Measurements from ENCODE around the gene ADAM19. TPM values are rescaled to one million over a fixed set of nuclear protein-coding genes. Genes with fewer than 3 reads are reported as not detected.

Gene ADAM19
- total RNA-seq, 4 donors from 2014 or later, result 6.4 to 15.2 (median 10.0) TPM

DNA sequence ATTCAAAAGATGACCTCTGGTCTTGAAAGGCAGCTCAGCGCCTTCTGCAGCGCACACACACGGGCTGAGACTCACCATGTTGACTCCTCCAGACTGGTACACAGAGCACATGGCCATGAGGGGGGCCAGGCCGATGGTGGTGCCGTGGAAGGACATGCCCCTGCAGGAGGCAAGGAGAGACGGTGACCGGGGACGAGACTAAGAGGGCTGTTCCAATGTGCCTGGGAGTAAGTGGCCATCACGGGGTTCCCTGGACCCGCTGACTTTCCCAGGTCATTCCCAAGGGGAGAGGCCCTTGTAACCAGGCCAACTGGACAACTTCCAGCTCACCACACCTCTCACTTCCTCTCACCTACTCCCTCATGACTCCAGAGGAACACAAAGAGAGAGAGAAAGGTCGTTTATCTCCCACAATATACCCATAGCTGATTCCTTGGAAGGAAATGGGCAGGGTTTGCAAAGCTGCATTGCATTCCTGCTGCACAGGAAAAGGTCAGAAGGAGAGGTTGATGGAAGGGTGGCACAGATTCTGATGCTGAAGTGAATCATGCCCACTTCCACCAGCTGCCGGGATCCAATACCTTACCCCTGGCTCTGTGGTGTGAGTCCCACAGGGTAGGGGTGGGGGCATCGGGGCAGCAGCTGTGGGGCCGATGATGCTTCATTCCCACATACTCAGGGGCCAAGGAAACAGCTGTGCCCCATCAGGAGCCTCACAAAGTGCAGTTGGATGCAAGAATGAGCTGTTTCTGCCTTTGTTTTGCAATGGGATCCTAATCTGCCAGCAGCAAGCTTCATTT is 68.4 kb downstream of the ADAM19 start:
- TF ChIP-seq, protein P1, sequence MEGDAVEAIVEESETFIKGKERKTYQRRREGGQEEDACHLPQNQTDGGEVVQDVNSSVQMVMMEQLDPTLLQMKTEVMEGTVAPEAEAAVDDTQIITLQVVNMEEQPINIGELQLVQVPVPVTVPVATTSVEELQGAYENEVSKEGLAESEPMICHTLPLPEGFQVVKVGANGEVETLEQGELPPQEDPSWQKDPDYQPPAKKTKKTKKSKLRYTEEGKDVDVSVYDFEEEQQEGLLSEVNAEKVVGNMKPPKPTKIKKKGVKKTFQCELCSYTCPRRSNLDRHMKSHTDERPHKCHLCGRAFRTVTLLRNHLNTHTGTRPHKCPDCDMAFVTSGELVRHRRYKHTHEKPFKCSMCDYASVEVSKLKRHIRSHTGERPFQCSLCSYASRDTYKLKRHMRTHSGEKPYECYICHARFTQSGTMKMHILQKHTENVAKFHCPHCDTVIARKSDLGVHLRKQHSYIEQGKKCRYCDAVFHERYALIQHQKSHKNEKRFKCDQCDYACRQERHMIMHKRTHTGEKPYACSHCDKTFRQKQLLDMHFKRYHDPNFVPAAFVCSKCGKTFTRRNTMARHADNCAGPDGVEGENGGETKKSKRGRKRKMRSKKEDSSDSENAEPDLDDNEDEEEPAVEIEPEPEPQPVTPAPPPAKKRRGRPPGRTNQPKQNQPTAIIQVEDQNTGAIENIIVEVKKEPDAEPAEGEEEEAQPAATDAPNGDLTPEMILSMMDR (IDR thresholded peaks at IDR 0.05), result no peak
- TF ChIP-seq POLR2A (IDR thresholded peaks at IDR 0.05), result no peak
- DNase-seq, result no peak
- no peak overlapping the region for H3K27ac ChIP-seq

DNA sequence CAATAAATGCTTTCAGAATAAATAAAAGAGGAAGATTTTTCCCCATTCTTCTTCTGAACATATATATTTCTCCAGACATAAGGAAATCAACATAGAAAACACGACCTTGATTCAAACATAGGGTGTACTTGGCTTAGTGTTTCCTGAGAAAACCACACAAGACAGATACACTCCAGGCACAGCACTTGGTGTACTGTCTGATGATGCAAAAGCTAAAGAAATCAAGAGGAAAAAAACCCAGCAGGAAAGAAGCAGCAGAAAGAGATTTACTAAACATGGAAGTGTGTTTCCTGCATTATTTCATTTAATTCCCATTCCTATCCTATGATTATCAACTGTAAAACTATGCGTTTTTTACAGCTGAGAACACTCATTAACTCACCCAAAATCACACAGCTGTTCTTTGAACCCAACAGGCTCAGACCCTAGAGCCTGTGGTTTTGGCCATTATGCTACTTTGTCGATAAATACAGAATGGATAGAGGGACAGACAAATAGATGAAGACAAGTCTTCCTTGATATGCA is 69.4 kb downstream of the ADAM19 start:
- intact Hi-C loops (cut with DNase I), result no loop called here
- no peak for DNase-seq
- Histone ChIP-seq H3K9me3 (no peaks in the 10 kb centered on the region), H3K27me3 (no peaks in the 10 kb centered on the region), H3K36me3 (no peaks in the 10 kb centered on the region), H3K4me3 (replicated peaks in 1 of 3) (no peak overlapping the region), H3K27ac (no peak overlapping the region), H3K4me1 (peaks cover 3 to 5% of the 10 kb centered on the region in 2 donors)
- WGBS, 2 donors, result 80 to 86% methylated on average over 3 of the region's 3 CpGs
- TF ChIP-seq POLR2A (IDR thresholded peaks at IDR 0.05), result no peak
- TF ChIP-seq, protein P1 (IDR thresholded peaks at IDR 0.05), result no peak

More for the DNA sequence above, 68.4 kb downstream of the ADAM19 start:
- H3K27me3 ChIP-seq, result no peaks in the 10 kb centered on the region
- peaks cover 14 to 16% of the 10 kb centered on the region in 2 donors for H3K4me1 ChIP-seq
- intact Hi-C loops (cut with DNase I), result no loop called here
- H3K36me3 ChIP-seq, result no peaks in the 10 kb centered on the region
- H3K9me3 ChIP-seq, result no peaks in the 10 kb centered on the region
- WGBS, 2 donors, result 81 to 85% methylated on average over 14 of the region's 14 CpGs
- no peak overlapping the region for H3K4me3 ChIP-seq (replicated peaks in 1 of 3)

DNA sequence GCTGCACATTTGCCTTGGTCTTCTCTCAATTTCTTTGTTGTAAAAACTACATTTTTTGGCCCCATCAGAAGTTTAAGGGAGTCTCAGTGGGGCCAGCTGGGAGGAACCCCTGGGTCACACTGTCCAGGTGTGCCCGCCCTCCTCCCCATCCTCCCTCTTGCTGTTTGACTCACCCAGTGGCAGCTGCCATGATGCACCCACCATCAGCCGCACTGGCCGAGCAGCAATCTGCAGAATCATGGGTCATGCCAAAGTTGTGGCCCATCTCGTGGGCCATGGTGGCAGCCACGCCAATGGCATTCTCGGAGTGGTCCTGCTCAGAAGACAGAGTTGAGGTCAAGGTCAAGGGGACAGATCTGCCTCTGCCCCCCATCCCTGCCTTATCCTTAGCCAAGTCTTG is 70.1 kb downstream of the ADAM19 start:
- no peak overlapping the region for H3K27ac ChIP-seq
- intact Hi-C loops (cut with DNase I), result no loop called here
- no peak for DNase-seq

DNA sequence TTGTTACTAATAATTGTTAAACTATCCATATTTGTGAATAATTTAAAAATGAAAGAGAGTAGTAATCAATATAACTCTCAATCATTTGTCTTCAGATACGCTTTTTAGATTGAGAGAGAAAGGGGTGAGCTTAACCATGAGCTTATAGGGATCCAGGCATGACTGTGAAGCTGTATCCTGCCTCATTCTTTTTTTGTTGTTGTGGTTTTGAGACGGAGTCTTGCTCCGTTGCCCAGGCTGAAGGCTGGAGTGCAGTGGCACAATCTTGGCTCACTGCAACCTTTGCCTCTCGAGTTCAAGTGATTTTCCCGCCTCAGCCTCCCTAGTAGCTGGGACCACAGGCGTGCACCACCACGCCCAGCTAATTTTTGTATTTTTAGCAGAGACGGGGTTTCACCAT is 71.5 kb downstream of the ADAM19 start:
- Histone ChIP-seq H3K27ac (no peak overlapping the region), H3K36me3 (no peaks in the 10 kb centered on the region), H3K4me3 (replicated peaks in 1 of 3) (no peak overlapping the region), H3K9me3 (no peaks in the 10 kb centered on the region), H3K4me1 (no peaks in the 10 kb centered on the region), H3K27me3 (no peaks in the 10 kb centered on the region)
- intact Hi-C loops (cut with DNase I), result no loop called here
- TF ChIP-seq POLR2A (IDR thresholded peaks at IDR 0.05), result no peak
- TF ChIP-seq, protein P1 (IDR thresholded peaks at IDR 0.05), result no peak
- no peak for DNase-seq
- 86 to 88% methylated on average over 8 of the region's 8 CpGs for WGBS, 2 donors

More for the DNA sequence above, 70.1 kb downstream of the ADAM19 start:
- TF ChIP-seq, protein P1 (IDR thresholded peaks at IDR 0.05), result no peak
- no peak for TF ChIP-seq POLR2A (IDR thresholded peaks at IDR 0.05)
- H3K36me3 ChIP-seq, result no peaks in the 10 kb centered on the region
- WGBS, 2 donors, result 97 to 99% methylated on average over 4 to 6 of the region's 6 CpGs
- no peaks in the 10 kb centered on the region for H3K4me1 ChIP-seq
- no peaks in the 10 kb centered on the region for H3K27me3 ChIP-seq
- H3K4me3 ChIP-seq (replicated peaks in 1 of 3), result no peak overlapping the region
- no peaks in the 10 kb centered on the region for H3K9me3 ChIP-seq

DNA sequence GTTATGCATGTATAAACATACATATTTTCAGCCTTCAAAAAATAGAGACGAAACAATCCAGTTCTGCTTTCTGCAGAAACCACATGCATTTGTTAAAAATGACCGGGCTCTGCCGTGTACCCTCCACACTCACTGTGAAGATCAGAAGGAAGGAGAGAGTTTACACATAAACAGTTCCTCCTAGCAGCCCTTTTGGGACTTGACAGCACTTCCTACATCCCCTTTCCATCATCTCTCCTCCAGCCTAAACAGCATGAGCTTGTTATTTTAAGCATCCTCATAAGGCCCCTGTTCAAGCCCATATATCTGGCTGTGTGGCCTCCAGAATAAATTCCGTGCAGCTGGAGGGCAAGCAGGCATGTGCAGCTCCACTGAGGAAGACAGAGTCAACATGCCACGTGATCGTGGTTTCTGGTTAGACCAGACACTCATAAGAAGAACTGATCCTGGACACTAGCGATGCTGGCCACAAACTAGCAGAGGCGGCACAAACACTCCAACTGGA is 73.4 kb downstream of the ADAM19 start:
- intact Hi-C loops (cut with DNase I), result no loop called here
- no peak for DNase-seq
- Histone ChIP-seq H3K27ac (no peak overlapping the region), H3K27me3 (no peaks in the 10 kb centered on the region), H3K36me3 (no peaks in the 10 kb centered on the region), H3K4me3 (replicated peaks in 1 of 3) (no peak overlapping the region), H3K4me1 (no peaks in the 10 kb centered on the region), H3K9me3 (no peaks in the 10 kb centered on the region)
- 89 to 90% methylated on average over 8 of the region's 8 CpGs for WGBS, 2 donors
- no peak for TF ChIP-seq POLR2A (IDR thresholded peaks at IDR 0.05)
- TF ChIP-seq, protein P1 (IDR thresholded peaks at IDR 0.05), result no peak
